Smooth muscle cell (in vitro differentiated cells): ENCODE data around the gene ITPR1. TPM values are rescaled to one million over a fixed set of nuclear protein-coding genes. Genes with fewer than 3 reads are reported as not detected.
A peak's percentile ranks its signal among the peaks of the same experiment; 100 is the strongest.

Source experiments
- DNase-seq: peaks from one replicate; lab custom pipeline; 2025; ENCODE audit not compliant: unreplicated experiment; lab: John Stamatoyannopoulos, UW
- H2AFZ ChIP-seq: fragments of 200-600 bp; sonication (generic); 2 replicates; pipeline ENCODE4 v1.6.0; 2016; ENCODE audit warnings: antibody characterized with exemption, low read depth, mild to moderate bottlenecking
- H3F3A ChIP-seq: fragments of 200-600 bp; sonication (generic); 2 replicates; pipeline ENCODE4 v1.6.0; 2017; ENCODE audit warnings: antibody characterized with exemption, low read depth
- H3K27ac ChIP-seq: fragments of 200-600 bp; sonication (generic); 2 replicates; pipeline ENCODE4 v1.5.1; 2016; ENCODE audit warnings: low read depth, mild to moderate bottlenecking
- H3K27me3 ChIP-seq: fragments of 200-600 bp; sonication (generic); 2 replicates; pipeline ENCODE4 v1.6.1; 2016; ENCODE audit warnings: low read depth, mild to moderate bottlenecking
- H3K36me3 ChIP-seq: fragments of 200-600 bp; sonication (generic); 2 replicates; pipeline ENCODE4 v1.5.1; 2016; ENCODE audit warnings: low read depth
- H3K4me1 ChIP-seq: fragments of 200-600 bp; sonication (generic); 2 replicates; pipeline ENCODE4 v1.5.1; 2016; ENCODE audit warnings: low read depth
- H3K4me2 ChIP-seq: fragments of 200-600 bp; sonication (generic); 2 replicates; pipeline ENCODE4 v1.6.0; 2016; ENCODE audit warnings: mild to moderate bottlenecking
- H3K4me3 ChIP-seq: fragments of 200-600 bp; sonication (generic); 2 replicates; pipeline ENCODE4 v1.5.1; 2016; ENCODE audit warnings: mild to moderate bottlenecking
- H3K79me2 ChIP-seq: fragments of 200-600 bp; sonication (generic); 2 replicates; pipeline ENCODE4 v1.6.0; 2016; ENCODE audit warnings: low read depth, mild to moderate bottlenecking
- H3K9ac ChIP-seq: fragments of 200-600 bp; sonication (generic); 2 replicates; pipeline ENCODE4 v1.6.0; 2016; ENCODE audit warnings: low read depth
- H3K9me3 ChIP-seq: fragments of 200-600 bp; sonication (generic); replicated peaks from 2 replicates; pipeline ENCODE4 v1.5.1; 2016; ENCODE audit warnings: low read depth
- H4K20me1 ChIP-seq: fragments of 200-600 bp; sonication (generic); 2 replicates; pipeline ENCODE4 v1.6.0; 2016; ENCODE audit warnings: low read depth
- whole genome bisulfite sequencing: methylation state at CpG from one replicate; pipeline ENCODE4 v1.1.7; 2016; ENCODE audit warnings: low lambda C conversion rate; 5-methylcytosine and 5-hydroxymethylcytosine counted together
- polyA plus RNA-seq: library from polyadenylated mRNA; unstranded; fragments of >200 nt; fragmentation: Nextera tagmentation; extraction: Ambion mirVana; gene quantifications from 2 replicates; pipeline ENCODE4 v1.2.1, GENCODE V29; 2016
- total RNA-seq: library from RNA; depleted of rRNA; stranded (reverse); fragments of >200 nt; gene quantifications from 2 replicates; pipeline ENCODE4 v1.2.3, GENCODE V29; 2014
- TF ChIP-seq, protein P1 (sequence below): fragments of 200-600 bp; sonication (generic); IDR thresholded peaks from 2 replicates; pipeline ENCODE4 v1.5.1; 2017; ENCODE audit warnings: borderline replicate concordance, mild to moderate bottlenecking, antibody characterized with exemption; ENCODE audit not compliant: insufficient read depth, poor library complexity, severe bottlenecking

ITPR1 gene
- total and polyA plus RNA-seq, 2 experiments from 2014 or later = 16.4 to 28.6 TPM

GRCh38 chr3:4739289-4740236 lies 246.4 kb downstream of the ITPR1 start:
- Histone ChIP-seq H3K27ac (peak overlapping the region; percentile 97), H3K36me3 (no peaks in the 10 kb centered on the region), H3K4me3 (no peak overlapping the region), H2AFZ (no peak overlapping the region), H3F3A (peaks cover 28% of the 10 kb centered on the region), H3K4me1 (peaks cover under 1% of the 10 kb centered on the region), H3K4me2 (no peak overlapping the region), H4K20me1 (no peaks in the 10 kb centered on the region), H3K9me3 (no peaks in the 10 kb centered on the region), H3K27me3 (no peaks in the 10 kb centered on the region), H3K79me2 (no peaks in the 10 kb centered on the region), H3K9ac (no peak overlapping the region)
- TF ChIP-seq, protein P1, sequence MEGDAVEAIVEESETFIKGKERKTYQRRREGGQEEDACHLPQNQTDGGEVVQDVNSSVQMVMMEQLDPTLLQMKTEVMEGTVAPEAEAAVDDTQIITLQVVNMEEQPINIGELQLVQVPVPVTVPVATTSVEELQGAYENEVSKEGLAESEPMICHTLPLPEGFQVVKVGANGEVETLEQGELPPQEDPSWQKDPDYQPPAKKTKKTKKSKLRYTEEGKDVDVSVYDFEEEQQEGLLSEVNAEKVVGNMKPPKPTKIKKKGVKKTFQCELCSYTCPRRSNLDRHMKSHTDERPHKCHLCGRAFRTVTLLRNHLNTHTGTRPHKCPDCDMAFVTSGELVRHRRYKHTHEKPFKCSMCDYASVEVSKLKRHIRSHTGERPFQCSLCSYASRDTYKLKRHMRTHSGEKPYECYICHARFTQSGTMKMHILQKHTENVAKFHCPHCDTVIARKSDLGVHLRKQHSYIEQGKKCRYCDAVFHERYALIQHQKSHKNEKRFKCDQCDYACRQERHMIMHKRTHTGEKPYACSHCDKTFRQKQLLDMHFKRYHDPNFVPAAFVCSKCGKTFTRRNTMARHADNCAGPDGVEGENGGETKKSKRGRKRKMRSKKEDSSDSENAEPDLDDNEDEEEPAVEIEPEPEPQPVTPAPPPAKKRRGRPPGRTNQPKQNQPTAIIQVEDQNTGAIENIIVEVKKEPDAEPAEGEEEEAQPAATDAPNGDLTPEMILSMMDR = no peak
- no peak for DNase-seq
- 96% methylated on average over 9 of the region's 9 CpGs for WGBS

DNA sequence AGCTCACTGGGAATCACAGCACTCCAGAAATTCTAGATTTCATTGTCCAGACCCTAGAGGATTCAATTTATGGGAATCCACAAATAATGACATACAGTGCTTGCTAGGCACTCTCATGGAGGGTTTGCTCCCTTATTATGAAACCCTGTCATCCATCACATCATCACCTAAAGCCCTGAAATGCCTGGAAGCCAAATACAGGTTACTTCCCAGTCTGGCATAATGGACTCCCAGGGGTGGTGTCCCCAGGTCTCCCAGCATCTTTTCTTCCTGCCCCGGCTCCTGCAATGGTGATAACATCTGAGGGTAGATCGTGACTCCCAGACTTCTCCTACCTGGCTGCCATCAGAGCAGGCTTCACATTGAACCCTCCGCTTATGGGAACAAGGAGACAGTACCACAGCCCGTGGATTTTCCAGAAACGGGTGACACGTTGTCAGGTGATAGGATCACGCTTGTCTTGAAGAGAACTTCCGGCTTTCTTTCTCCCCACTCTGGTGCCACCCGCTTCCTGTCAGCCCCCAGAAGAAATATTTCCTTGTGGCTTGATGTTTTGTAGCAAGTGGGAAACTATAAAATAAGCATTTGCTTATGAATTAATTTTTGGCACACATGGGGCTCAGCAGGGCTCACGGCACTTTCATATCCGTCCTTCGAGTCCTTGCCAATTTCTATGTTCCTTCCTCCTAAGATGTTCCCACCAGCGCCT lies 247.4 kb downstream of the ITPR1 start:
- Histone ChIP-seq H3K27ac (peak overlapping the region; percentile 97), H3K79me2 (no peaks in the 10 kb centered on the region), H3K9me3 (no peaks in the 10 kb centered on the region), H3K4me2 (peak overlapping the region; percentile 47), H2AFZ (no peak overlapping the region), H3K36me3 (no peaks in the 10 kb centered on the region), H3F3A (peaks cover 31% of the 10 kb centered on the region), H3K9ac (peak overlapping the region; percentile 74), H3K4me3 (no peak overlapping the region), H3K27me3 (no peaks in the 10 kb centered on the region), H4K20me1 (no peaks in the 10 kb centered on the region), H3K4me1 (peaks cover 6% of the 10 kb centered on the region)
- no peak for DNase-seq
- TF ChIP-seq, protein P1 = no peak
- 87% methylated on average over 13 of the region's 13 CpGs for WGBS

DNA sequence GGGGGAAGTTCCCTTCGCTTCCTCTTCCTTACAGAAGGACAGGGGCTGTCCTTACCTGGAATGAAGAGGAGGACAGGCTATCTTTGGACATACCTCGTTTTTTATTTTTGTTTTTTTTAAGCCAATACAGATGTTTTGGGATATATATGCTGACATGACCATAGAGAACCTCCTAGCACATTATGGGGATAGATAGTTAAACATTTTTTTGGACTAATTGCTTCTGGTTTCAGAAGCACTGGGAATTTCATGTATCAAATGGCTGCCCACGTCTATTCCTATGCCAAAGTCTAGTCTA lies 247.9 kb downstream of the ITPR1 start:
- no peaks in the 10 kb centered on the region for H3K36me3 ChIP-seq
- peaks cover 7% of the 10 kb centered on the region for H3K4me1 ChIP-seq
- no peaks in the 10 kb centered on the region for H3K9me3 ChIP-seq
- no peak for DNase-seq
- no peak overlapping the region for H3K4me3 ChIP-seq
- H3K79me2 ChIP-seq = no peaks in the 10 kb centered on the region
- H3K4me2 ChIP-seq = peak overlapping the region; percentile 47
- H2AFZ ChIP-seq = no peak overlapping the region
- H3F3A ChIP-seq = peaks cover 36% of the 10 kb centered on the region
- H3K27me3 ChIP-seq = no peaks in the 10 kb centered on the region
- TF ChIP-seq, protein P1 = no peak
- H3K9ac ChIP-seq = peak overlapping the region; percentile 74
- H4K20me1 ChIP-seq = no peaks in the 10 kb centered on the region
- H3K27ac ChIP-seq = peak overlapping the region; percentile 97
- WGBS = 70% methylated on average over 3 of the region's 3 CpGs
